H9 (cell line): ENCODE results near the gene MUTYH. TPM values are rescaled to one million over a fixed set of nuclear protein-coding genes. Genes with fewer than 3 reads are reported as not detected.

Experiments used
- DNase-seq: peaks from one replicate; pipeline ENCODE4 v3.0.0-alpha.2; 2017
- H2AFZ ChIP-seq: one replicate; pipeline ENCODE4 v1.6.1; 2013; ENCODE audit warnings: mild to moderate bottlenecking, low read length, control low read depth, moderate library complexity
- H2AK5ac ChIP-seq: 2 replicates; pipeline ENCODE4 v1.6.1; 2013; ENCODE audit warnings: low read length, control low read depth, mixed read lengths; ENCODE audit not compliant: insufficient read length
- H2BK120ac ChIP-seq: one replicate; pipeline ENCODE4 v1.6.1; 2013; ENCODE audit warnings: low read depth, mild to moderate bottlenecking, low read length, control low read depth, inconsistent platforms; ENCODE audit not compliant: poor library complexity, severe bottlenecking
- H2BK12ac ChIP-seq: 2 replicates; pipeline ENCODE4 v1.6.1; 2013; ENCODE audit warnings: low read length, control low read depth, mixed read lengths, low read depth; ENCODE audit not compliant: insufficient read length
- H2BK15ac ChIP-seq: 2 replicates; pipeline ENCODE4 v1.6.1; 2013; ENCODE audit warnings: low read depth, low read length, control low read depth
- H2BK20ac ChIP-seq: one replicate; pipeline ENCODE4 v1.6.1; 2013; ENCODE audit warnings: low read depth, mild to moderate bottlenecking, low read length, control low read depth, inconsistent platforms; ENCODE audit not compliant: poor library complexity, severe bottlenecking
- H2BK5ac ChIP-seq: 2 replicates; pipeline ENCODE4 v1.6.1; 2013; ENCODE audit warnings: low read length, control low read depth, mixed read lengths; ENCODE audit not compliant: insufficient read length
- H3K14ac ChIP-seq: 2 replicates; pipeline ENCODE4 v1.6.1; 2013; ENCODE audit warnings: low read length, control low read depth; ENCODE audit not compliant: insufficient read depth
- H3K18ac ChIP-seq: 2 replicates; pipeline ENCODE4 v1.6.1; 2013; ENCODE audit warnings: low read depth, mild to moderate bottlenecking, mixed read lengths, low read length, control low read depth; ENCODE audit not compliant: insufficient read length
- H3K23ac ChIP-seq: 2 replicates; pipeline ENCODE4 v1.6.1; 2013; ENCODE audit warnings: low read length, control low read depth, mixed read lengths, low read depth; ENCODE audit not compliant: insufficient read length
- H3K23me2 ChIP-seq: 2 replicates; pipeline ENCODE4 v1.6.1; 2013; ENCODE audit warnings: low read depth, mild to moderate bottlenecking, mixed read lengths, low read length, control low read depth; ENCODE audit not compliant: insufficient read length, poor library complexity, severe bottlenecking
- H3K27ac ChIP-seq: 2 replicates; pipeline ENCODE4 v1.5.1; 2013; ENCODE audit warnings: low read length, control low read depth, mixed read lengths, low read depth; ENCODE audit not compliant: insufficient read length
- H3K27me3 ChIP-seq: 2 replicates; pipeline ENCODE4 v1.6.1; 2013; ENCODE audit warnings: low read length, control low read depth, inconsistent platforms; ENCODE audit not compliant: insufficient read depth
- H3K4ac ChIP-seq: 2 replicates; pipeline ENCODE4 v1.6.1; 2013; ENCODE audit warnings: low read depth, mild to moderate bottlenecking, control low read depth, inconsistent platforms, low read length, moderate library complexity
- H3K4me1 ChIP-seq: 2 replicates; pipeline ENCODE4 v1.6.1; 2013; ENCODE audit warnings: low read length, control low read depth, inconsistent platforms; ENCODE audit not compliant: insufficient read depth
- H3K4me2 ChIP-seq: 2 replicates; pipeline ENCODE4 v1.6.1; 2013; ENCODE audit warnings: low read length, control low read depth, mixed read lengths; ENCODE audit not compliant: insufficient read length, insufficient read depth
- H3K56ac ChIP-seq: 2 replicates; pipeline ENCODE4 v1.6.1; 2013; ENCODE audit warnings: low read depth, mild to moderate bottlenecking, mixed read lengths, low read length, control low read depth; ENCODE audit not compliant: insufficient read length
- H3K79me1 ChIP-seq: 2 replicates; pipeline ENCODE4 v1.6.1; 2013; ENCODE audit warnings: low read depth, mild to moderate bottlenecking, moderate library complexity, low read length, control low read depth, inconsistent platforms; ENCODE audit not compliant: insufficient read depth, poor library complexity, severe bottlenecking
- H3K79me2 ChIP-seq: 2 replicates; pipeline ENCODE4 v1.6.1; 2013; ENCODE audit warnings: low read length, control low read depth, inconsistent platforms; ENCODE audit not compliant: insufficient read depth
- H3K9ac ChIP-seq: 2 replicates; pipeline ENCODE4 v1.6.1; 2013; ENCODE audit warnings: low read length, control low read depth, mixed read lengths; ENCODE audit not compliant: insufficient read length; ENCODE audit errors: extremely low read depth
- H3K9me3 ChIP-seq: one replicate; pipeline ENCODE4 v1.6.1; 2013; ENCODE audit warnings: low read depth, low read length, inconsistent platforms; ENCODE audit not compliant: control insufficient read depth
- H3T11ph ChIP-seq: one replicate; pipeline ENCODE4 v1.6.1; 2013; ENCODE audit warnings: mild to moderate bottlenecking, low read length, control low read depth, inconsistent platforms
- H4K20me1 ChIP-seq: one replicate; pipeline ENCODE4 v1.6.1; 2013; ENCODE audit not compliant: control insufficient read depth, insufficient read length, insufficient read depth
- H4K5ac ChIP-seq: 2 replicates; pipeline ENCODE4 v1.6.1; 2013; ENCODE audit warnings: low read depth, mild to moderate bottlenecking, mixed read lengths, low read length, control low read depth; ENCODE audit not compliant: insufficient read length
- H4K8ac ChIP-seq: replicated peaks from 2 replicates; pipeline ENCODE4 v1.6.1; 2013; ENCODE audit warnings: low read length, control low read depth, mixed read lengths, low read depth; ENCODE audit not compliant: insufficient read length
- H4K91ac ChIP-seq: 2 replicates; pipeline ENCODE4 v1.6.1; 2013; ENCODE audit warnings: low read depth, mild to moderate bottlenecking, moderate library complexity, mixed read lengths, low read length, control low read depth; ENCODE audit not compliant: insufficient read length
- H3K27ac Mint-ChIP-seq, 3 experiments: 2 replicates in 2 of 3; 3 replicates in 1 of 3; pipeline ENCODE4 v1.8.0; 2020 to 2021; ENCODE audit warnings: mixed read lengths in 3 of 3, mild to moderate bottlenecking in 1 of 3, moderate library complexity in 1 of 3
- H3K27me3 Mint-ChIP-seq: 2 replicates; pipeline ENCODE4 v1.8.0; 2021; ENCODE audit warnings: low read depth, mild to moderate bottlenecking, moderate library complexity, mixed read lengths
- H3K36me3 Mint-ChIP-seq, 3 experiments: 2 replicates in 2 of 3; 3 replicates in 1 of 3; pipeline ENCODE4 v1.8.0; 2020 to 2021; ENCODE audit warnings: low read depth in 3 of 3, mixed read lengths in 3 of 3; ENCODE audit not compliant: insufficient read depth in 1 of 3
- H3K4me1 Mint-ChIP-seq, 2 experiments: 2 replicates each; pipeline ENCODE4 v1.8.0; 2020; ENCODE audit warnings: mixed read lengths in 2 of 2
- H3K4me3 Mint-ChIP-seq, 2 experiments: 2 replicates in 1 of 2; 3 replicates in 1 of 2; pipeline ENCODE4 v1.8.0; 2020 to 2021; ENCODE audit warnings: mild to moderate bottlenecking in 2 of 2, mixed read lengths in 2 of 2, moderate library complexity in 1 of 2
- H3K9me3 Mint-ChIP-seq, 2 experiments: 2 replicates in 1 of 2; 3 replicates in 1 of 2; pipeline ENCODE4 v1.8.0; 2020; ENCODE audit warnings: mild to moderate bottlenecking in 2 of 2, mixed read lengths in 2 of 2, moderate library complexity in 1 of 2
- WGBS: extraction: QIAGEN DNeasy Blood & Tissue Kit; methylation state at CpG from one replicate; pipeline ENCODE4 v1.1.7; 2013; ENCODE audit warnings: missing lambda C conversion rate, low lambda C conversion rate, mixed read lengths; ENCODE audit not compliant: insufficient read length; ENCODE audit errors: extremely low coverage; 5-methylcytosine and 5-hydroxymethylcytosine counted together
- total RNA-seq: library from RNA; stranded (reverse); gene quantifications from 2 replicates; pipeline ENCODE4 v1.2.1, GENCODE V29; 2021
- TF ChIP-seq, protein P1 (sequence below): fragments of 200-600 bp; sonication (generic); conservative IDR thresholded peaks from 3 replicates; pipeline ENCODE4 v1.8.0; 2021; ENCODE audit warnings: antibody characterized with exemption, mild to moderate bottlenecking

MUTYH gene
- total RNA-seq, 1 experiment from 2014 or later, result 52.6 TPM

DNA sequence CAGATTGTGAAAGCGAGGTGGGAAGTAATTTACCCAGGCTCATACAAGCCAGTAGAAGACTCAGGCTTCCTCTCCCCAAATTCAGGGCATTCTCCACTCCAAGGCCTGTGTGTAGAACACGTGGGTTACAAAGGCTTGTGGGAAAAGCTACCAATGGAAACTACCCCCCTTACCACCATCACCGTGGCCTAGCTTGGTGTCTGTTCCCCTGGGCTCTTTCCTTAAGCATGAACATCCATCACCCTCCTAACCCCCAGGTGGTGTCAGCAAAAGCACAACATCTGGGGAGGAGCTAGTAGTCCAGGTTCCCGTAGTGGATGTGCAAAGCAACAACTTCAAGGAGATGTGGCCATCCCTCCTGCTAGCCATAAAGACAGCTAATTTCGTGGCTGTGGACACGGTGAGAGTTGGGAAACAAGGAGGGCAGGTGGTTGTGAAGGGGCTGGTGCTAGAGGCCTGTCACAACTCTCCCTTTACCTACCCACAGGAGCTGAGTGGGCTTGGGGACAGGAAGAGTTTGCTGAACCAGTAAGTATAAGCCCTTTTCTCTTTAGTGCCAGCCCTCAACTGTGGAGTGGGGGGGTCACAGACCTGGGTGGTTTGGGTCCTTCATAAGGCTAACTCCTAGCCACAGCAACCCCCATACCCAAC is 701 bp upstream of the MUTYH start:
- Histone ChIP-seq H3K14ac (peak overlapping the region; percentile 85; the same call in 1 of the 2 replicates), H2AK5ac (no peak overlapping the region), H4K20me1 (no peaks in the 10 kb centered on the region), H3T11ph (no peak overlapping the region), H3K79me2 (peaks cover 8% of the 10 kb centered on the region; the same call in 1 of the 2 replicates), H3K27me3 (no peaks in the 10 kb centered on the region), H2BK15ac (no peak overlapping the region), H3K27ac (no peak overlapping the region), H4K91ac (no peak overlapping the region), H2BK12ac (no peak overlapping the region), H3K79me1 (no peaks in the 10 kb centered on the region), H3K4me2 (peak overlapping the region; percentile 81), H3K4me1 (peaks cover 5% of the 10 kb centered on the region; the same call in 1 of the 2 replicates), H2BK20ac (no peak overlapping the region), H2BK120ac (no peak overlapping the region), H3K9ac (peak overlapping the region; percentile 66), H4K5ac (no peak overlapping the region), H3K9me3 (no peaks in the 10 kb centered on the region), H3K4ac (no peak overlapping the region), H2AFZ (no peak overlapping the region), H3K56ac (no peak overlapping the region), H2BK5ac (no peak overlapping the region), H4K8ac (no peak overlapping the region), H3K23ac (no peak overlapping the region), H3K23me2 (no peaks in the 10 kb centered on the region), H3K18ac (no peak overlapping the region)
- Mint-ChIP-seq H3K9me3 (0 out of 5 replicates have a peak, but pooled peaks cover 0 to 4% of the 10 kb centered on the region in 2 experiments), H3K27me3 (no peaks in the 10 kb centered on the region), H3K4me1 (peaks cover 19 to 26% of the 10 kb centered on the region in 2 experiments), H3K4me3 (peak overlapping the region; percentile 99 to 100), H3K27ac (peak overlapping the region in 2 of 3 experiments; percentile 99 to 100; a peak in 5 of 7 replicates), H3K36me3 (peaks cover 29 to 57% (median 47%) of the 10 kb centered on the region in 3 experiments)
- no peak for DNase-seq
- no CpG with 5 or more reads among the region's 6 CpGs for WGBS
- TF ChIP-seq, protein P1, sequence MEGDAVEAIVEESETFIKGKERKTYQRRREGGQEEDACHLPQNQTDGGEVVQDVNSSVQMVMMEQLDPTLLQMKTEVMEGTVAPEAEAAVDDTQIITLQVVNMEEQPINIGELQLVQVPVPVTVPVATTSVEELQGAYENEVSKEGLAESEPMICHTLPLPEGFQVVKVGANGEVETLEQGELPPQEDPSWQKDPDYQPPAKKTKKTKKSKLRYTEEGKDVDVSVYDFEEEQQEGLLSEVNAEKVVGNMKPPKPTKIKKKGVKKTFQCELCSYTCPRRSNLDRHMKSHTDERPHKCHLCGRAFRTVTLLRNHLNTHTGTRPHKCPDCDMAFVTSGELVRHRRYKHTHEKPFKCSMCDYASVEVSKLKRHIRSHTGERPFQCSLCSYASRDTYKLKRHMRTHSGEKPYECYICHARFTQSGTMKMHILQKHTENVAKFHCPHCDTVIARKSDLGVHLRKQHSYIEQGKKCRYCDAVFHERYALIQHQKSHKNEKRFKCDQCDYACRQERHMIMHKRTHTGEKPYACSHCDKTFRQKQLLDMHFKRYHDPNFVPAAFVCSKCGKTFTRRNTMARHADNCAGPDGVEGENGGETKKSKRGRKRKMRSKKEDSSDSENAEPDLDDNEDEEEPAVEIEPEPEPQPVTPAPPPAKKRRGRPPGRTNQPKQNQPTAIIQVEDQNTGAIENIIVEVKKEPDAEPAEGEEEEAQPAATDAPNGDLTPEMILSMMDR, result no peak
